NCI-H2227 treated with DMSO at 0.1 percent for 48 hours (cell line): ENCODE data around the gene TDRD10.
A peak's percentile ranks its signal among the peaks of the same experiment; 100 is the strongest.

ENCODE experiments used
- DNase-seq: peaks from one replicate; lab custom pipeline; 2025; lab: John Stamatoyannopoulos, UW

TDRD10 gene, protein sequence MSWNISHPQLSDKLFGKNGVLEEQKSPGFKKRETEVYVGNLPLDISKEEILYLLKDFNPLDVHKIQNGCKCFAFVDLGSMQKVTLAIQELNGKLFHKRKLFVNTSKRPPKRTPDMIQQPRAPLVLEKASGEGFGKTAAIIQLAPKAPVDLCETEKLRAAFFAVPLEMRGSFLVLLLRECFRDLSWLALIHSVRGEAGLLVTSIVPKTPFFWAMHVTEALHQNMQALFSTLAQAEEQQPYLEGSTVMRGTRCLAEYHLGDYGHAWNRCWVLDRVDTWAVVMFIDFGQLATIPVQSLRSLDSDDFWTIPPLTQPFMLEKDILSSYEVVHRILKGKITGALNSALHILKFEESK

DNA sequence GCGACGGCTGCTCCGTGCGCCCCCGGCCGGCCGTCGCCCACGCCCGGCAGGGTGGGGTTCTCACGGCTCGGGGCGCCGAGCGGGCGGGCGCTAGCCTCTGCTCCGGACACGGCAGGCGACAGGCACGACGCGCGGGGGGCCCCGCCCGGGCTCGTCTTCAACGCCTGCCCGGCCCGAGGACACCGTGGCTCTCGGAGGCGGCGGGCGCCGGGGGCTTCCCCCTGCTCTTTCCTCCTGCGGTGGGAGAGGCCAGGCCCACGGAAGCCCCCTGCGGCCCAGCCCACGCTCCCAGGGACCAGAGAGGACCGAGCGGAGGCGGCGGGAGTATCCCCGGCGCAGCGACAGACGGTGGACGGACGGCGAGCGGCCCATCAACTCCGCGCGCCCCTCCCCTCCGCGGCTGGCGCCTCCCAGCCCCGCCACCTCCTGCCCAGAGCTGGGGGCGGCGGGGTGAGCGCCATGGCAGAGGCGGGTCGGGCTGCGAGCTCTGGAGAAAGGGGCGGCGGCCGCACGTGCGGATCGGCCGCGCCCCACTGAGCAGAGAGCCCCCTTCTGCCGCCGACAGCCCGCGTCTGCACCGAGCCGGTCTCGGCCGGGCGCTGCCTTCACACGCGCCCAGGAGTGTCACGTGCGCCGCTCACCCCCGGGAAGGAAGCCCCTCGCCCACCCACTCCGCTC lies at the start of gene TDRD10, which contains the start of gene SHE:
TDRD10 (plus strand) TSS at position 154 of the 678 bp plus-strand sequence. CDS start 4,685 bp downstream, outside the sequence.
SHE (minus strand) TSS at position 347 of the 678 bp plus-strand sequence. CDS start 386 bp downstream, outside the sequence.
- peak; percentile 74 for DNase-seq

DNA sequence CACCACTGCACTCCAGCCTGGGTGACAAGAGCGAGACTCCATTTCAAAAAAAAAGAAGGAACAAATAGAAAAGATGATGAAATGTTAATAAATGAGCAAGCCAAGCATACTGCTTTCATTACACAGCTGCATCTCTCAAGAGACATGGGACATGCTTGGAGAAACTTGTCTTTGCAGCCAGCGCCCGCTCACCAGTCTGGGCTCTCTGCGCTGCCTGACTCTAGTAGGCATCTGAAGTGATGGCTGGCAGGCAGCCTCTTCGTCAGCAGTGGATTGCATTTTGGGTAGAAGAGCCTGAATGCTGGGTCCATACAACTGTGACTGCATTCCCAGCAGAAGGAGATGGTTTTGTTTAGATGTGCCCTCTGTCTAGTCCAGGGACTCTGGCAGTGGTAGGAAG lies 48.9 kb upstream of the TDRD10 start:
- DNase-seq: no peak

DNA sequence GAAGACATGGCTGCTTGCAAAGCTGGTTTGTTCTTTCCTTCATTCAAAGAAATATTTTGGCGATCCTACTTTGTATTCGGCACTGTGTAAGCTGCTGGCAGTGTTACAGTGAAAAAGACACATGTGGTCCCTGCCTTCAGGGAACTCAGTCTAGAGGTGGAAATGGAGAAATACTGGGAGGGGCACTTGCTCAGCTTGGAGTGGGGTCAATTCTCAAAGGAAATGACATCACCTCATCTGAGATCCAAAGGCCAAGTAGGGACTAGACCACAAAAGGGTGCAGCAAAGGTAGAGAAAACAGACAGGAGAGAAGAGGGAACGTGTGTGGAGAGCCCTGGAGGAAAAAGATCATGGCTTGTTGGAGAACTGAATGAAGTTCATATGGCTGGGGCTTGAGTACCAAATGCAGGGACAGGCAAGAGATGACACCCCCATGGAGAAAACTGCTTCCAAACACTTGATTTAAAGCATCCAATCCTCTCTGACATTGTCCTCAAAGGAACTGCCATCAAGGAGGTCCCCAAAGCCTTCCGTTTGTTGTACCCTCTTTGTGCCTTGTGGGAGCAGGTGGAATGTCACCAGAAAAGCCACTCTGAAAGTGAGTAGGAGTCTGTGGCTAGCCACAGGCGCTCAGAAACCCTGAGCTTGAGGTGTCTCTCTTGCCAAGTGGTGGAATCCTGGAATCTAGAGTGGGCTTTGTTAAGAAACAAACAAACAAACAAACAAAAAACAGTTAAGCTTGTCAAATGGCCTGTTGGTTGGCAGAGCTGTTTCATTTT lies 48.3 kb upstream of the TDRD10 start:
- no peak for DNase-seq

DNA sequence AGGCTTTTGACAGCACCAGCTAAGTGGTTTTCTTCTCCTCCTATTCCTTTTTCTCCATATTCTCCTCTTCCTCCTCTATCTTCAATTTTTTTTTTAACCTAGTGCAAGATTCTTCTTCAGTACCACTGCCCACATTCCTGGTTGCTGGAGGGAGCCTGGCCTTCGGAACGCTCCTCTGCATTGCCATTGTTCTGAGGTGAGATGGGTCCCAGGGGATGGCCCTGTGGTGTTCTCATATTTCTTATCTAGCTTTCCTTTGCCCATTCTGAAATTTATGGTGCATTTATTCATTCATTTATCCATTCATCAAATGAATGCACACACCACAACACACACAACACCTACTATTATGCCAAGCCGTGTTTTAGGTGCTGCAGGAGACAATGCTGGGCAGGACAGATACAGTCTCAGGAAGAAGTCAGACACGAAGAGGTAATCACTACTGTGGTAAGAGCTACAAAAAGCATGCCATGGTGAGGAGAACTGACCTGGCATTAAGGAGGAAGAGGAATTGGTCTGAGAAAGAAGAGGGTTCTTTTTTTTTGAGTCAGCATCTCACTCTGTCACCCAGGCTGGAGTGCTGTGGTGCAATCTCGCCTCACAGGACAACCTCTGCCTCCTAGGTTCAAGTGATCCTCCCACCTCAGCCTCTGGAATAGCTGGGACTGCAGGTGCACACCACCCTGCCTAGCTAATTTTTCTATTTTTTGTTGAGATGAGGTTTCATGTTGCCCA lies 47.5 kb upstream of the TDRD10 start:
- no peak for DNase-seq

DNA sequence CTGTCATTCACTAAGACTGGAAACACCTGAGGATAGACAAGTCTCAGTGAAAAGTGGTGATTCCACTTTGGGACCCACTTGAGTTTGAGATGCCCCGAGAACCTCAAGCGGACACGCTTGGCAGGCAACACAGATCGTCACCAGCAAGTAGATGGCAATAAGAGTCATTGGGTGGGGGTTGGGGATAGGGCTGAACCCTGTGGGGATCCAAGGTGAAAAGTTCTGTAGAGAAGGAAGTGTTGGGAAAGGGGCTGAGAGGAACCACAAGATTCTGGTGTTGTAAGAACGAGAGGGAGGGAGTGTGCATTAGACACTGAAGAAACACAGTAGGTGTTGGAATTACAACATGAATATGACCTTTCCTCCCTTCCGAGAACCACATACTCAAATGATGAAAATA lies 45.4 kb upstream of the TDRD10 start:
- no peak for DNase-seq

DNA sequence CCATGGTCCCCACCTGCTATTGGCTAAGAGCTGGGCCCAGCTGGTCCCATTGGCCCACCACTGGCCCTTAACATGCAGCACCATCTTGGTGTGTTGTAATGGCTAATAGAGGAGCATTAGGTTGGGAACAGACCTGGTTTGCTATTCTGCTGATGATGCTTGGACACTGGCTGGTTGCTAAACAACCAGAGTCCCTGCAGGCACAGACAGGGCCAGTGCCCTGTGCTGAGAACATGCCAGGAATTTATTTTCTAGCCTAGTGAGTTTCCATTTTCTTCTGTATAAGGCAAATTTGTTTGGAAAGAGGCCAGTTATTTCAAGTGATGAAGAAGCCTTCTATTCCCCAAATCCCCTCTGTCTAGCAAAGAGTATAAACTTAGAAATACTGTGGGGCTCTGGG lies 42.9 kb upstream of the TDRD10 start:
- no peak for DNase-seq

DNA sequence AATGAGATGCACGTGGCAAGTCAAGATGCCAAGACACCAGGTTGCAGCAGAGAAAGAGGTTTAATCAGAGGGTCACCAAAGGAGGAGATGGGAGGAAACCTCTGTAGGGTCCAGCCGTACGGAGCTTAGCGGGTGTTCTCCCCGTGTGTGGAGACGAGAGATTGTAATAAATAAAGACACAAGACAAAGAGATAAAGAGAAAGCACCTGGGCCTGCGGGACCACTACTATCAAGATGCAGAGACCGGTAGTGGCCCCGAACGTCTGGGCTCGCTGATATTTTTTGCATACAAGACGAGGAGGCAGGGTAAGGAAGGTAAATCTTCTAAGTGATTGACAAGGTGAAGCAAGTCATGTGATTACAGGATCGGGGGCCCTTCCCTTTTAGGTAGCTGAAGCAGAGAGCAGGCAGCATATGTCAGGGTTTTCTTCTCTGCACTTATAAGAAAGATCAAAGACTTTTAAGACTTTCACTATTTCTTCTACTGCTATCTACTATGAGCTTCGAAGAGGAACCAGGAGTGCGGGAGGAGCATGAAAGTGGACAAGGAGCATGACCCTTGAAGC lies 41.2 kb upstream of the TDRD10 start:
- no peak for DNase-seq

DNA sequence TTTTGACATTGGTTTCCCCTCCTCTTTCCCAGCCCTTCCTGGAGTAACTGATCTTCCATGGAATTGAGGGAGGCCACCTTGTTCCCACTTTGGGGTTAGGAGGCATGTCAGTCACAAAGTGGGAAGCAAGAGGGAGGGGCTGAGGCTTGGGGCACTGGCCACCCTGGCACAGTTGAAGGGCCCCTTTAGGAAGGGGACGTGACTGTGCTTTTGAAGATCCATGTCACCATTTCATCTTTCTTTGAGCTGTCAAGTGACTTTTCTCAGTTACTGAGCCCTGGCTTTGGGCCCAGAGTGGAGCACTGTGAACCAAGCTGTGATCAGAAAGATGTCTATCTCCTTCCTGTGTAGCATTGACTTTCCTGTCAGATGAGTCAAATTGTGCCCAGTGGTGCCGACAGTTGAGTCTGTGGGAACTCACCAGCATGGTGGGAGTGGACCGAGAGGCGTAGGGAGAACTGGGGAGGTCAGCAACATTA lies 38.5 kb upstream of the TDRD10 start:
- DNase-seq: no peak

DNA sequence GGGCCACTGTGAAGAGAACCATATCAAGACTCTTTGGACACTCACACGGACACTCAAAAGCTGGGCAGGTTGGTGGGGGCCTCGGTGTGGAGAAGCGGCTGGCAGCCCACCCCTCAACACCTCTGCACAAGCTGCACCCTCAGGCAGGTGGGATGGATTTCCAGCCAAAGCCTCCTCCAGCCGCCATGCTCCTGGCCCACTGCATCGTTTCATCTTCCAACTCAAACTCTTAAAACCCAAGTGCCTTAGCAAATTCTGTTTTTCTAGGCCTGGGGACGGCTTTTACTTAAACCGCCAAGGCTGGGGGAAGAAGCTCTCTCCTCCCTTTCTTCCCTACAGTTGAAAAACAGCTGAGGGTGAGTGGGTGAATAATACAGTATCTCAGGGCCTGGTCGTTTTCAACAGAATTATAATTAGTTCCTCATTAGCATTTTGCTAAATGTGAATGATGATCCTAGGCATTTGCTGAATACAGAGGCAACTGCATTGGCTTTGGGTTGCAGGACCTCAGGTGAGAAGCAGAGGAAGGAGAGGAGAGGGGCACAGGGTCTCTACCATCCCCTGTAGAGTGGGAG lies 36.3 kb upstream of the TDRD10 start:
- DNase-seq: no peak

DNA sequence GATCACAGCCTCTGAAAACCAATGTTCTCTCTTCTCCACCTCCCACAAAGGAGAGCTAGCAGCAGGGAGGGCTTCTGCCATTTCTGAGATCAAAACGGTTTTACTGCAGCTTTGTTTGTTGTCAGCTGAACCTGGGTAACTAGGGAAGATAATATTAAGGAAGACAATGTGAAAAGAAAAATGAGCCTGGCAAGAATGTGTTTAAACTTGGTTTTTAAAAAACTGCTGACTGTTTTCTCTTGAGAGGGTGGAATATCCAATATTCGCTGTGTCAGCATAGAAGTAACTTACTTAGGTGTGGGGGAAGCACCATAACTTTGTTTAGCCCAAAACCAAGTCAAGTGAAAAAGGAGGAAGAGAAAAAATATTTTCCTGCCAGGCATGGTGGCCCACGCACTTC lies 35.8 kb upstream of the TDRD10 start:
- no peak for DNase-seq

DNA sequence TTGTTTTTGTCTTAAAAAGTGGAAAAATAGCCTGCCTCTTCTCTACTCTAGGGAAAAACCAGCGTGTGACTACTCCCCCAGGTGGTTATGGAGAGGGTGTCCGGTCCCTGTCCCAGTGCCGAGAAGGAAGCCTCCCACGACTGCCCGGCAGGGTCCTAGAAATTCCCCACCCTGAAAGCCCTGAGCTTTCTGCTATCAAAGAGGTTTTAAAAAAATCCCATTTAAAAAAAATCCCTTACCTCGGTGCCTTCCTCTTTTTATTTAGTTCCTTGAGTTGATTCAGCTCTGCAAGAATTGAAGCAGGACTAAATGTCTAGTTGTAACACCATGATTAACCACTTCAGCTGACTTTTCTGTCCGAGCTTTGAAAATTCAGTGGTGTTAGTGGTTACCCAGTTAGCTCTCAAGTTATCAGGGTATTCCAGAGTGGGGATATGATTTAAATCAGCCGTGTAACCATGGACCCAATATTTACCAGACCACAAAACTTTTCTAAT lies 35.0 kb upstream of the TDRD10 start:
- DNase-seq: no peak

DNA sequence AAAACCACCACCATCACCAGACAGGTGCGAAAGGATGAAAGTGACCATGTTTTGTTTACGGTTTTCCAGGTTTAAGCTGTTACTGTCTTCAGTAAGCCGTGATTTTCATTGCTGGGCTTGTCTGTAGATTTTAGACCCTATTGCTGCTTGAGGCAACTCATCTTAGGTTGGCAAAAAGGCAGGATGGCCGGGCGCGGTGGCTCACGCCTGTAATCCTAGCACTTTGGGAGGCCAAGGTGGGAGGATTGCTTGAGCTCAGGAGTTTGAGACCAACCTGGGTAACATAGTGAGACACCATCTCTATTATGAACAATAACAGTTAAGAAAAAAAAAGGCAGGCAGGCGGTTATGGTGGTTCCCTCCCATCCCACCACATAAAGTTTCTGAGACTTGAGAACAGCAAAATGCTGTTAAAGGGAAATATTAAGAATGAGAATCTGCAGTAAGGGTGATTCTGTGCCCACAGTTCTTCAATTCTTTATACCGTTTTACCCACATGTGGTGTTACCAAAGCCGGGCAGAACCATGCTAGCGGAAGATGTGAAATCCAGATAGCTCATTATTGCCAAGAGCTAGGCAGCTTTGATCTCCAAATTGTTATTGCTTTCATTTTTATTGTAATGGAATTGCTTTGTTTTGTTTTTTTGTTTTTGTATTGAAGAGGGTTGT lies 34.5 kb upstream of the TDRD10 start:
- no peak for DNase-seq

DNA sequence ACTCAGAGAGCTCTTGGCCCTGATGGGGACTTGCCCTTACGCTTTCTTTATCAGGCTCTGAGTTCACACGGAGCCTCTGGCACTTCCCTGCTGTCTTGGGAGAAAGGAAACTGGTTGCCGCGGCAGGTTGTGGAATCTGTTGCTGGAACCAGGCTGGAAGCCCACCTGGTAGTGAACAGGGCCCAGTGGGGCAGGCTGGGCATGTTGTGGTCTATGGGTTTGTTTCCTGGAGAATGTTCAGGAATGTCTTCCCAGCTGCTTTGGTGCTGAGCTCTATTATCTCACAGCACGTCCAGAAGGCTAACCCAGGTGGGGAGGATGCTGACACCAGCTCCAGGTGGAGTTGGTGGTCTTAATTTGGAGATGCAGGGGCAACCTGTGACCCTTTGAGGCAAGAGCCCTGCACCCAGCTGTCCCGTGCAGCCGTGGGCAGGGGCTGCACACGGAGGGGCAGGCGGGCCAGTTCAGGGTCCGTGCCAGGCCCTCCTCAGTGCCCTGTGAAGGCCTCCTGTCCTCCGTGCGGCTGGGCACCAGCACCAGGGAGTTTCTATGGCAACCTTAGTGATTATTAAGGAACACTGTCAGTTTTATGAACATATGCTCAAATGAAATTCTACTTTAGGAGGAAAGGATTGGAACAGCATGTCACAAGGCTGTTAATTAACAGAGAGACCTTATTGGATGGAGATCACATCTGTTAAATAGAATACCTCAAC lies 33.3 kb upstream of the TDRD10 start:
- DNase-seq: no peak

DNA sequence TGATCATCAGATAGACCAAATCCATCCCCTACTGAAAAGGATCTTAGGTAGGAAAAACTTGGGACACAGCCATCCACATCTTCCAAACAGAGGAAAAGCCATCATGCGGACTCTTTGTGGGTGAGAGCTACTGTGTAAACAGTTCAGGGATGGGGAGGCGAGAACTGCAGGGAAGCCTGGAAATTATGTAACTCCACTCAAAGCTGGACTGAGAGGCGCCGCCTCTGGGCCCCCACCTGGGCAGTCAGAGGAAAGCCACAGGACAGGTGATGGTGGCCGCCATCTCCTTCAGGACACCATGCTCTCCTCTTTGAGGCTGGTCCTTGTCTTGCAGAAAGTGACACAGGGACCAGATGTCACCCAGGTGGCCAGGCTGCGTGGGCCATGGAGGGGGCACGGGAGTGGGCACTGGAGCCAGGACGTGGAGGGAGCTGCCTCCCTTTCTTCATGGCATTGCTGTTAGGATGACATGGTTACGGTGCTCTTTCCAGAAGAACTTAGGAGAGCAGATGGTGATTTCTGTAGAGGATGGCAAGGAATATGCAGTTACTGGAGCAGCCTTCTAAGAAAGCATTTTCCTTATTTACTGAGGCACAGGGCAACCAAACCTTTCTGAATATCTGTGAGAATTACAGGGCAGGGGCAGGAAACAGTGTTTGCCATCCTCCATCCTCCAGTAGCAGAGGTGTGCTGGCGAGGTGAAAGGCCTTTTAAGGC lies 32.0 kb upstream of the TDRD10 start:
- no peak for DNase-seq

DNA sequence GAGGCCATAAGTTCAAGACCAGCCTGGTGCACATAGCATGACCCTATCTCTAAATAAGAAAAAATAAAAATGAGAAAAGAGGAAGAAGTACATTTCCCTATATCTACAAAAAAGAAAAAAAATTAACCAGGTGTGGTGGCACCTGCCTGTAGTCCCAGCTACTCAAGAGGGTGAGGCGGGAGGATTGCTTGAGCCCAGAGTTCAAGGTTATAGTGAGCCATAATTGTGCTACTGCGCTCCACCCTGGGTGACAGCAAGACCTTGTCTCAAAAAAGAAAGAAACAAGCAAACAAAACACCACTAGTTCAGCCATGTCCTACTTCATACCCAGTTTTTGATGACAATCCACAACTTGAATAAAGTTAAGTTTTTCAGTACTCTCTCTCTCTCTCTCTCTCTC lies 30.7 kb upstream of the TDRD10 start:
- DNase-seq: no peak

DNA sequence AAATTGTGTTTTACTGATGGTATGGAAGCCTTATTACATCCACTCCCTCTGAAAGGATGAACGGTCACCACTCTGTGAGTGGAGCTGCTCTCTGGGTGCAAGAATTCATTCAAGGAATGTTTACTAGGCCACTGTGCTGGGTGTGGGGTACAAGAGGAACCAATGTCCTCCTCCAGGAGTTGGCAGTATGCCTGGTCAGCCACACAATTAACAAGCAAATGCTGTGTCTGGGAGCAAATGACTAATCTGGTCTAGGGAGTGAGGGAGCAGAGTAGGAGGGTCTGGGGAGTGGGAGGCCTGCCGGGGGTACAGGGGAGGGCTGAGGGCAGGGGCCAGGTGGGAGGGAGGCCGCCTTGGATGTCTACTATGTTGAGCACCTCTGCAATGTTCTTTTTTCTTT lies 27.2 kb upstream of the TDRD10 start:
- no peak for DNase-seq

DNA sequence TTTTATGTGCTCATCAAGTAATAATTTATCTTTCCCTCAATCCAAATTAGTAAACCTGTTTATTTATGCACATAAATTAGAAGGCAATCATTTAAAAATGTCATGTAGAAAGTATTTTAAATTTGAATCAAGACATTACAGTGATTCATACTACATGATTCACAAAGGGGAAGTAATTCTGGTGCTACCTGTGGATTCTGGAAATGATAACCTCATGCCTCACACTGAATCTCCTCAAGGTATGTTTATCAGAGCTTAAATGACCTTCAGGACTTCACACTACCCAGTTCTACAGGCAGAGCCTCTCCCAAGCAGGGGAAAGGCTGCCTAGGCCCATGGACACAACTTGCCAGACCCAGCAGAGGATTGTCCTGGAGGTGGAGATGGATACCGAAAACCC lies 25.2 kb upstream of the TDRD10 start:
- DNase-seq: no peak

DNA sequence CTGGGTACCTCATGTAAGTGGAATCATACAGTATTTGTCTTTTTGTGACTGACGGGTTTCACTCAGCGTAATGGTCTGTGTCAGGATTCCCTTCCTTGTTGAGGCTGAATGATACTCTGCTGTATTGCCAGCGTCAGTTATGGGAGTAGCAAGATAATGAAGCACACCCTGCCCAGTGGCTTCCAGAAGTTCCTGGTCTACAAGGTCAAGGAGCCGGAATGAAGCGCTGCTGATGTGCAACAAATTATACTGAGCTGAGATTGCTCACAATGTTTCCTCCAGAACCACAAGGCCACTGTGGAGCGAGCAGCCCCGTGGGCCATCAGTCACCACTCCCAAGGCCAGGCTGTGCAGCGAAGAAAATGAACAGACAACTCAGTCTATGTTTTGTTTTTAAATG lies 24.0 kb upstream of the TDRD10 start:
- no peak for DNase-seq

DNA sequence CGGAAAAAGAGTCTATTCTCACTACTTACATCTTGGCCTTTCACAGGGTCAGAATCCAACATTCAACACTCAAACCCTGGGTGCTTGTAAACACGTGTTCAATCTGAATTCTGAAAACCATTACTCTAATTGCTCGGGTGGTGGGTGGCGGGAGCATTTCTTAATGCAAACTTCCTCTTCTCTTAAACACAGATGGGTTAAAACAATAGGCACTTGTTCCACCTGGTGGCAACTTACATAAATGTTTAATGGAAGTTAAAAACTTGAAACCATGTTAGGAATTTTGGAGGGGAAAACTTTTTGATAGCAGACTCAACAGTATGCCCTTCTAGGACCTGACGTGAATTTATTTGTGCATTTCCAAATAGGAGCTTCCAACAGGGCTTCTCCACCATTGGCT lies 23.4 kb upstream of the TDRD10 start:
- no peak for DNase-seq
